HepG2 (cell line): ENCODE measurements around the gene RNF208. TPM values are rescaled to one million over a fixed set of nuclear protein-coding genes. Genes with fewer than 3 reads are reported as not detected.

Source experiments
- CC2D1A ChIP-seq: sonication (generic); formaldehyde crosslinking; IDR thresholded peaks from 2 replicates; pipeline ENCODE4 v1.8.1; 2023; ENCODE audit warnings: mild to moderate bottlenecking, missing genetic modification reagents
- FOXA3 ChIP-seq: IDR thresholded peaks from 2 replicates; pipeline ENCODE4 v1.6.1; 2016; ENCODE audit warnings: missing genetic modification reagents, missing compliant biosample characterization
- FOXK1 ChIP-seq: sonication (generic); formaldehyde crosslinking; IDR thresholded peaks from 2 replicates; pipeline ENCODE4 v1.4.0; 2020; ENCODE audit warnings: low read depth, missing genetic modification reagents, borderline replicate concordance
- ZBTB42 ChIP-seq: sonication (generic); formaldehyde crosslinking; IDR thresholded peaks from 2 replicates; pipeline ENCODE4 v1.5.0; 2020; ENCODE audit warnings: mild to moderate bottlenecking, missing genetic modification reagents
- ZKSCAN5 ChIP-seq: sonication (generic); formaldehyde crosslinking; IDR thresholded peaks from 2 replicates; pipeline ENCODE4 v1.5.1; 2020; ENCODE audit warnings: mild to moderate bottlenecking, missing genetic modification reagents
- ZNF138 ChIP-seq: sonication (generic); formaldehyde crosslinking; IDR thresholded peaks from 2 replicates; pipeline ENCODE4 v1.5.0; 2020; ENCODE audit warnings: mild to moderate bottlenecking, low read depth, missing genetic modification reagents
- ZNF253 ChIP-seq: sonication (generic); formaldehyde crosslinking; IDR thresholded peaks from 2 replicates; pipeline ENCODE4 v1.8.0; 2022; ENCODE audit warnings: mild to moderate bottlenecking, missing genetic modification reagents, borderline replicate concordance
- ZNF552 ChIP-seq: sonication (generic); formaldehyde crosslinking; IDR thresholded peaks from 2 replicates; pipeline ENCODE4 v1.9.0; 2022; ENCODE audit warnings: missing genetic modification reagents, mild to moderate bottlenecking, borderline replicate concordance
- polyA plus RNA-seq, 8 experiments: library from polyadenylated mRNA; depleted of rRNA in 3 of 8; stranded (reverse) in 7 of 8; unstranded in 1 of 8; fragments of >200 nt; fragmentation: Illumina TruSeq in 4 of 8; extraction: Trizol in 4 of 8; gene quantifications; 2 replicates each; pipeline versions ENCODE4 v1.2.1 to v1.2.3, GENCODE V29; 2011 to 2016; ENCODE audit warnings: low read depth in 4 of 8, missing spikeins in 1 of 8, mixed read lengths in 1 of 8; ENCODE audit not compliant: insufficient read depth in 1 of 8
- total RNA-seq, 5 experiments: library from RNA; depleted of rRNA; stranded (reverse); fragments of >200 nt; fragmentation: Illumina TruSeq; extraction: Trizol; gene quantifications; 2 replicates each; pipeline ENCODE4 v1.2.3, GENCODE V29; 2016; ENCODE audit warnings: low read depth in 1 of 5
- TF ChIP-seq, protein P1 (sequence below): sonication (generic); formaldehyde crosslinking; IDR thresholded peaks from 2 replicates; pipeline ENCODE4 v1.5.1; 2020; ENCODE audit warnings: mild to moderate bottlenecking, missing genetic modification reagents, borderline replicate concordance
- TF ChIP-seq, protein P2 (sequence below): sonication (generic); formaldehyde crosslinking; IDR thresholded peaks from 2 replicates; pipeline ENCODE4 v1.4.0; 2020; ENCODE audit warnings: mild to moderate bottlenecking, missing genetic modification reagents
- TF ChIP-seq, protein P3 (sequence below): sonication (generic); formaldehyde crosslinking; IDR thresholded peaks from 2 replicates; pipeline ENCODE4 v1.4.0; 2020; ENCODE audit warnings: missing genetic modification reagents
- TF ChIP-seq, protein P4 (sequence below): IDR thresholded peaks from 2 replicates; pipeline ENCODE4 v1.6.1; 2016; ENCODE audit warnings: missing compliant biosample characterization, missing genetic modification reagents, borderline replicate concordance
- TF ChIP-seq, protein P5 (sequence below): sonication (generic); formaldehyde crosslinking; IDR thresholded peaks from 2 replicates; pipeline ENCODE4 v1.4.0; 2020; ENCODE audit warnings: mild to moderate bottlenecking, missing genetic modification reagents, borderline replicate concordance

The RNF208 gene
- total and polyA plus RNA-seq, 2 of the 13 experiments (the other 11 are each of a cell fraction or from before 2014, with no cell fraction given), result 1.6 to 2.1 TPM

DNA sequence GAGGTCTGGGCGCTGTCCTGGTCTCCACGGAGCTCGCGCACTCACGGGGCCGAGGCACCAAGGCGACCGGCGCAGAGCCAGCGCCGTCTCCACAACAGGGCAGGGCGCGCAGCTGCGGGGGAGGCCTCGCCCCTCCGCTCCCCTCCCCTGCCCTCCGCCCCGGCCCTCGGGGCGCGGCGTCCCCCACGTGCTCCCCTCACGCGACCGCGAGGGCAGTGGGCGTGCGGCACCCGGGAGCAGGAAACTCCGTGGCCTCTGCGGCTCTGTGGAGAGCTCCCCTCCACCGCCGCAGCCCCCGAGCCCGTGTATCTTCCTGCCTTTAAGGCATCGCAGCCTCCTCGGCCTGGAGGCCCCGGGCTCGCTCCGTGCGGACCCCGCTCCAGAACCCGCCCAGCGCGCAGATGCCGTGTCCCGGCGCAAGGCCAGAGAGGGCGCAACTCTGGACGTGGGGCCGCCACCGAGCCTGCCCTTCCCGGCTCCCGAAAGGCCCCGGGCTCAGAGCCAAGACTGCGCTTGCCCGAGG lies 18.3 kb upstream of the RNF208 start (continued):
- TF ChIP-seq, protein P1, sequence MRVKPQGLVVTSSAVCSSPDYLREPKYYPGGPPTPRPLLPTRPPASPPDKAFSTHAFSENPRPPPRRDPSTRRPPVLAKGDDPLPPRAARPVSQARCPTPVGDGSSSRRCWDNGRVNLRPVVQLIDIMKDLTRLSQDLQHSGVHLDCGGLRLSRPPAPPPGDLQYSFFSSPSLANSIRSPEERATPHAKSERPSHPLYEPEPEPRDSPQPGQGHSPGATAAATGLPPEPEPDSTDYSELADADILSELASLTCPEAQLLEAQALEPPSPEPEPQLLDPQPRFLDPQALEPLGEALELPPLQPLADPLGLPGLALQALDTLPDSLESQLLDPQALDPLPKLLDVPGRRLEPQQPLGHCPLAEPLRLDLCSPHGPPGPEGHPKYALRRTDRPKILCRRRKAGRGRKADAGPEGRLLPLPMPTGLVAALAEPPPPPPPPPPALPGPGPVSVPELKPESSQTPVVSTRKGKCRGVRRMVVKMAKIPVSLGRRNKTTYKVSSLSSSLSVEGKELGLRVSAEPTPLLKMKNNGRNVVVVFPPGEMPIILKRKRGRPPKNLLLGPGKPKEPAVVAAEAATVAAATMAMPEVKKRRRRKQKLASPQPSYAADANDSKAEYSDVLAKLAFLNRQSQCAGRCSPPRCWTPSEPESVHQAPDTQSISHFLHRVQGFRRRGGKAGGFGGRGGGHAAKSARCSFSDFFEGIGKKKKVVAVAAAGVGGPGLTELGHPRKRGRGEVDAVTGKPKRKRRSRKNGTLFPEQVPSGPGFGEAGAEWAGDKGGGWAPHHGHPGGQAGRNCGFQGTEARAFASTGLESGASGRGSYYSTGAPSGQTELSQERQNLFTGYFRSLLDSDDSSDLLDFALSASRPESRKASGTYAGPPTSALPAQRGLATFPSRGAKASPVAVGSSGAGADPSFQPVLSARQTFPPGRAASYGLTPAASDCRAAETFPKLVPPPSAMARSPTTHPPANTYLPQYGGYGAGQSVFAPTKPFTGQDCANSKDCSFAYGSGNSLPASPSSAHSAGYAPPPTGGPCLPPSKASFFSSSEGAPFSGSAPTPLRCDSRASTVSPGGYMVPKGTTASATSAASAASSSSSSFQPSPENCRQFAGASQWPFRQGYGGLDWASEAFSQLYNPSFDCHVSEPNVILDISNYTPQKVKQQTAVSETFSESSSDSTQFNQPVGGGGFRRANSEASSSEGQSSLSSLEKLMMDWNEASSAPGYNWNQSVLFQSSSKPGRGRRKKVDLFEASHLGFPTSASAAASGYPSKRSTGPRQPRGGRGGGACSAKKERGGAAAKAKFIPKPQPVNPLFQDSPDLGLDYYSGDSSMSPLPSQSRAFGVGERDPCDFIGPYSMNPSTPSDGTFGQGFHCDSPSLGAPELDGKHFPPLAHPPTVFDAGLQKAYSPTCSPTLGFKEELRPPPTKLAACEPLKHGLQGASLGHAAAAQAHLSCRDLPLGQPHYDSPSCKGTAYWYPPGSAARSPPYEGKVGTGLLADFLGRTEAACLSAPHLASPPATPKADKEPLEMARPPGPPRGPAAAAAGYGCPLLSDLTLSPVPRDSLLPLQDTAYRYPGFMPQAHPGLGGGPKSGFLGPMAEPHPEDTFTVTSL (CRISPR knock-in tag), result no peak
- TF ChIP-seq ZBTB42 (CRISPR knock-in tag) (no peak), ZNF552 (CRISPR knock-in tag) (0 out of 2 replicates have a peak, but pooled peaks have one; percentile 67), CC2D1A (no peak), ZNF138 (CRISPR knock-in tag) (no peak), ZKSCAN5 (CRISPR knock-in tag) (no peak), FOXK1 (CRISPR knock-in tag) (no peak), FOXA3 (CRISPR knock-in tag) (peak; percentile 31), ZNF253 (CRISPR knock-in tag) (no peak; the same call in 1 of the 2 replicates)
- TF ChIP-seq, protein P2, sequence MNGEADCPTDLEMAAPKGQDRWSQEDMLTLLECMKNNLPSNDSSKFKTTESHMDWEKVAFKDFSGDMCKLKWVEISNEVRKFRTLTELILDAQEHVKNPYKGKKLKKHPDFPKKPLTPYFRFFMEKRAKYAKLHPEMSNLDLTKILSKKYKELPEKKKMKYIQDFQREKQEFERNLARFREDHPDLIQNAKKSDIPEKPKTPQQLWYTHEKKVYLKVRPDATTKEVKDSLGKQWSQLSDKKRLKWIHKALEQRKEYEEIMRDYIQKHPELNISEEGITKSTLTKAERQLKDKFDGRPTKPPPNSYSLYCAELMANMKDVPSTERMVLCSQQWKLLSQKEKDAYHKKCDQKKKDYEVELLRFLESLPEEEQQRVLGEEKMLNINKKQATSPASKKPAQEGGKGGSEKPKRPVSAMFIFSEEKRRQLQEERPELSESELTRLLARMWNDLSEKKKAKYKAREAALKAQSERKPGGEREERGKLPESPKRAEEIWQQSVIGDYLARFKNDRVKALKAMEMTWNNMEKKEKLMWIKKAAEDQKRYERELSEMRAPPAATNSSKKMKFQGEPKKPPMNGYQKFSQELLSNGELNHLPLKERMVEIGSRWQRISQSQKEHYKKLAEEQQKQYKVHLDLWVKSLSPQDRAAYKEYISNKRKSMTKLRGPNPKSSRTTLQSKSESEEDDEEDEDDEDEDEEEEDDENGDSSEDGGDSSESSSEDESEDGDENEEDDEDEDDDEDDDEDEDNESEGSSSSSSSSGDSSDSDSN (CRISPR knock-in tag), result peak; percentile 99
- TF ChIP-seq, protein P3, sequence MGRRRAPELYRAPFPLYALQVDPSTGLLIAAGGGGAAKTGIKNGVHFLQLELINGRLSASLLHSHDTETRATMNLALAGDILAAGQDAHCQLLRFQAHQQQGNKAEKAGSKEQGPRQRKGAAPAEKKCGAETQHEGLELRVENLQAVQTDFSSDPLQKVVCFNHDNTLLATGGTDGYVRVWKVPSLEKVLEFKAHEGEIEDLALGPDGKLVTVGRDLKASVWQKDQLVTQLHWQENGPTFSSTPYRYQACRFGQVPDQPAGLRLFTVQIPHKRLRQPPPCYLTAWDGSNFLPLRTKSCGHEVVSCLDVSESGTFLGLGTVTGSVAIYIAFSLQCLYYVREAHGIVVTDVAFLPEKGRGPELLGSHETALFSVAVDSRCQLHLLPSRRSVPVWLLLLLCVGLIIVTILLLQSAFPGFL, result no peak; the same call in 1 of the 2 replicates
- TF ChIP-seq, protein P4, sequence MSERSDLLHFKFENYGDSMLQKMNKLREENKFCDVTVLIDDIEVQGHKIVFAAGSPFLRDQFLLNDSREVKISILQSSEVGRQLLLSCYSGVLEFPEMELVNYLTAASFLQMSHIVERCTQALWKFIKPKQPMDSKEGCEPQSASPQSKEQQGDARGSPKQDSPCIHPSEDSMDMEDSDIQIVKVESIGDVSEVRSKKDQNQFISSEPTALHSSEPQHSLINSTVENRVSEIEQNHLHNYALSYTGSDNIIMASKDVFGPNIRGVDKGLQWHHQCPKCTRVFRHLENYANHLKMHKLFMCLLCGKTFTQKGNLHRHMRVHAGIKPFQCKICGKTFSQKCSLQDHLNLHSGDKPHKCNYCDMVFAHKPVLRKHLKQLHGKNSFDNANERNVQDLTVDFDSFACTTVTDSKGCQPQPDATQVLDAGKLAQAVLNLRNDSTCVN (CRISPR knock-in tag), result no peak
- TF ChIP-seq, protein P5, sequence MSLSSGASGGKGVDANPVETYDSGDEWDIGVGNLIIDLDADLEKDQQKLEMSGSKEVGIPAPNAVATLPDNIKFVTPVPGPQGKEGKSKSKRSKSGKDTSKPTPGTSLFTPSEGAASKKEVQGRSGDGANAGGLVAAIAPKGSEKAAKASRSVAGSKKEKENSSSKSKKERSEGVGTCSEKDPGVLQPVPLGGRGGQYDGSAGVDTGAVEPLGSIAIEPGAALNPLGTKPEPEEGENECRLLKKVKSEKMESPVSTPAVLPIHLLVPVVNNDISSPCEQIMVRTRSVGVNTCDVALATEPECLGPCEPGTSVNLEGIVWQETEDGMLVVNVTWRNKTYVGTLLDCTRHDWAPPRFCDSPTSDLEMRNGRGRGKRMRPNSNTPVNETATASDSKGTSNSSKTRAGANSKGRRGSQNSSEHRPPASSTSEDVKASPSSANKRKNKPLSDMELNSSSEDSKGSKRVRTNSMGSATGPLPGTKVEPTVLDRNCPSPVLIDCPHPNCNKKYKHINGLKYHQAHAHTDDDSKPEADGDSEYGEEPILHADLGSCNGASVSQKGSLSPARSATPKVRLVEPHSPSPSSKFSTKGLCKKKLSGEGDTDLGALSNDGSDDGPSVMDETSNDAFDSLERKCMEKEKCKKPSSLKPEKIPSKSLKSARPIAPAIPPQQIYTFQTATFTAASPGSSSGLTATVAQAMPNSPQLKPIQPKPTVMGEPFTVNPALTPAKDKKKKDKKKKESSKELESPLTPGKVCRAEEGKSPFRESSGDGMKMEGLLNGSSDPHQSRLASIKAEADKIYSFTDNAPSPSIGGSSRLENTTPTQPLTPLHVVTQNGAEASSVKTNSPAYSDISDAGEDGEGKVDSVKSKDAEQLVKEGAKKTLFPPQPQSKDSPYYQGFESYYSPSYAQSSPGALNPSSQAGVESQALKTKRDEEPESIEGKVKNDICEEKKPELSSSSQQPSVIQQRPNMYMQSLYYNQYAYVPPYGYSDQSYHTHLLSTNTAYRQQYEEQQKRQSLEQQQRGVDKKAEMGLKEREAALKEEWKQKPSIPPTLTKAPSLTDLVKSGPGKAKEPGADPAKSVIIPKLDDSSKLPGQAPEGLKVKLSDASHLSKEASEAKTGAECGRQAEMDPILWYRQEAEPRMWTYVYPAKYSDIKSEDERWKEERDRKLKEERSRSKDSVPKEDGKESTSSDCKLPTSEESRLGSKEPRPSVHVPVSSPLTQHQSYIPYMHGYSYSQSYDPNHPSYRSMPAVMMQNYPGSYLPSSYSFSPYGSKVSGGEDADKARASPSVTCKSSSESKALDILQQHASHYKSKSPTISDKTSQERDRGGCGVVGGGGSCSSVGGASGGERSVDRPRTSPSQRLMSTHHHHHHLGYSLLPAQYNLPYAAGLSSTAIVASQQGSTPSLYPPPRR (CRISPR knock-in tag), result peak; percentile 32; the same call in 1 of the 2 replicates
